ENCODE results near the gene TTC23.

Gene TTC23

GRCh38 chr15:99090938-99091337, 158.4 kb downstream of the TTC23 start:
- no peak overlapping the region for H3K4me3 ChIP-seq (ENCODE audit: low read depth, low read length)
- TF ChIP-seq CTCF (IDR thresholded peaks at IDR 0.05; ENCODE audit: insufficient read depth, low read depth, low read length, missing control alignments) = no peak
- DNase-seq (ENCODE audit: low read depth) = no peak

GRCh38 chr15:99090011-99090699, 159.2 kb downstream of the TTC23 start:
- peak; percentile 95 for DNase-seq (ENCODE audit: low read depth)
- peak overlapping the region; percentile 16; the same call in 1 of the 2 replicates for H3K4me3 ChIP-seq (ENCODE audit: low read depth, low read length)
- TF ChIP-seq CTCF (IDR thresholded peaks at IDR 0.05; ENCODE audit: insufficient read depth, low read depth, low read length, missing control alignments) = no peak

- no peak for TF ChIP-seq CTCF (IDR thresholded peaks at IDR 0.05; ENCODE audit: insufficient read depth, low read depth, low read length, missing control alignments)
- no peak overlapping the region for H3K4me3 ChIP-seq (ENCODE audit: low read depth, low read length)
- no peak for DNase-seq (ENCODE audit: low read depth)
Observed at GRCh38 chr15:99087405-99087943, 161.9 kb downstream of the TTC23 start.

- H3K4me3 ChIP-seq (ENCODE audit: low read depth, low read length) = no peak overlapping the region
- DNase-seq (ENCODE audit: low read depth) = no peak
- TF ChIP-seq CTCF (IDR thresholded peaks at IDR 0.05; ENCODE audit: insufficient read depth, low read depth, low read length, missing control alignments) = no peak
Observed at GRCh38 chr15:99086327-99086667, 163.1 kb downstream of the TTC23 start.

Data from GM12865 (cell line).